HG03066 (cell line): ENCODE measurements around the gene LRRC15.

Experiments
- ATAC-seq: cut with Tn5 transposase; IDR thresholded peaks from one replicate; pipeline ENCODE4 v1.9.1; 2021; ENCODE audit warnings: low read depth; ENCODE audit not compliant: unreplicated experiment

LRRC15 gene

GRCh38 chr3:194305356-194306108 lies 64.0 kb downstream of the LRRC15 start:
- ATAC-seq: no peak
